ENCODE measurements around the gene FBLL1. TPM values are rescaled to one million over a fixed set of nuclear protein-coding genes. Genes with fewer than 3 reads are reported as not detected.

The FBLL1 gene
- total and polyA plus RNA-seq, 9 of the 15 experiments (the other 6 are each of a cell fraction or from before 2014, with no cell fraction given) = not detected

- TF ChIP-seq CBX3 (IDR thresholded peaks at IDR 0.05; ENCODE audit: borderline replicate concordance in 1 of 2, low read length in 2 of 2) = peak in 1 of 2 experiments; percentile 79; a peak in 2 of 3 replicates
- TF ChIP-seq CBFB (CRISPR knock-in tag; IDR thresholded peaks at IDR 0.05) = no peak
- TF ChIP-seq ZNF395 (CRISPR knock-in tag; IDR thresholded peaks at IDR 0.05) = no peak
- TF ChIP-seq DDX20 (tag; IDR thresholded peaks at IDR 0.05; ENCODE audit: low read depth) = no peak
- no peak for TF ChIP-seq NFXL1 (CRISPR knock-in tag; IDR thresholded peaks at IDR 0.05)
- TF ChIP-seq RREB1 (CRISPR knock-in tag; IDR thresholded peaks at IDR 0.05) = no peak
- peak; percentile 62; the same call in 1 of the 2 replicates for TF ChIP-seq JUND (IDR thresholded peaks at IDR 0.05; ENCODE audit: borderline replicate concordance, low read depth, low read length)
- no peak; the same call in 2 of the 3 replicates for TF ChIP-seq JUND (tag; IDR thresholded peaks at IDR 0.05; ENCODE audit: borderline replicate concordance, low read depth, low read length)
- TF ChIP-seq SAP30 (IDR thresholded peaks at IDR 0.05; ENCODE audit: borderline replicate concordance, insufficient read depth, low read depth, low read length, poor library complexity, severe bottlenecking) = peak; percentile 81
- TF ChIP-seq CBFA2T2 (conservative IDR thresholded peaks at IDR 0.05) = no peak
- no peak; the same call in 1 of the 2 replicates for TF ChIP-seq HMGXB4 (CRISPR knock-in tag; IDR thresholded peaks at IDR 0.05)
- no peak for TF ChIP-seq ARID3A (IDR thresholded peaks at IDR 0.05; ENCODE audit: borderline replicate concordance, low read depth, low read length)
- TF ChIP-seq MYC (IDR thresholded peaks at IDR 0.05; ENCODE audit: low read depth, low read length) = peak; percentile 57; the same call in 1 of the 2 replicates
- no peak for TF ChIP-seq MYC (CRISPR knock-in tag; IDR thresholded peaks at IDR 0.05; ENCODE audit: borderline replicate concordance, low read depth)
- peak; percentile 95 for TF ChIP-seq RBFOX2 (IDR thresholded peaks at IDR 0.05; ENCODE audit: low read depth, low read length)
These were observed 42.8 kb upstream of the FBLL1 start, which contains the start of gene RARS1 (continued) for GRCh38 chr5:168486136-168486879.

Data from K562 (cell line).